ENCODE results near the gene CEP170. TPM values are rescaled to one million over a fixed set of nuclear protein-coding genes. Genes with fewer than 3 reads are reported as not detected.

CEP170 gene
- total RNA-seq, 1 donor from 2014 or later, result 125 TPM

- H3K4me3 Mint-ChIP-seq (ENCODE audit: unreplicated experiment), result peak overlapping the region; percentile 61
- no peak for DNase-seq (ENCODE audit: extremely low spot score, unreplicated experiment)
- H3K36me3 Mint-ChIP-seq (ENCODE audit: unreplicated experiment), result peaks cover 5% of the 10 kb centered on the region
- peak overlapping the region; percentile 82 for H3K27ac Mint-ChIP-seq (ENCODE audit: unreplicated experiment)
- H3K27me3 Mint-ChIP-seq (ENCODE audit: unreplicated experiment), result no peaks in the 10 kb centered on the region
- TF ChIP-seq CTCF (IDR thresholded peaks at IDR 0.05), result no peak
- peaks cover 58% of the 10 kb centered on the region for H3K4me1 Mint-ChIP-seq (ENCODE audit: unreplicated experiment)
- no peaks in the 10 kb centered on the region for H3K9me3 Mint-ChIP-seq (ENCODE audit: unreplicated experiment)
These were observed 3.5 kb downstream of the CEP170 start for GRCh38 chr1:243251539-243251938.

- H3K4me1 Mint-ChIP-seq (ENCODE audit: unreplicated experiment), result peaks cover 58% of the 10 kb centered on the region
- no peaks in the 10 kb centered on the region for H3K27me3 Mint-ChIP-seq (ENCODE audit: unreplicated experiment)
- H3K4me3 Mint-ChIP-seq (ENCODE audit: unreplicated experiment), result no peak overlapping the region
- no peak for DNase-seq (ENCODE audit: extremely low spot score, unreplicated experiment)
- TF ChIP-seq CTCF (IDR thresholded peaks at IDR 0.05), result no peak
- H3K9me3 Mint-ChIP-seq (ENCODE audit: unreplicated experiment), result no peaks in the 10 kb centered on the region
- H3K36me3 Mint-ChIP-seq (ENCODE audit: unreplicated experiment), result peaks cover 6% of the 10 kb centered on the region
- peak overlapping the region; percentile 75 for H3K27ac Mint-ChIP-seq (ENCODE audit: unreplicated experiment)
These were observed 5.0 kb downstream of the CEP170 start for GRCh38 chr1:243250102-243250501.

- TF ChIP-seq CTCF (IDR thresholded peaks at IDR 0.05), result no peak
- peaks cover 6% of the 10 kb centered on the region for H3K36me3 Mint-ChIP-seq (ENCODE audit: unreplicated experiment)
- no peak for DNase-seq (ENCODE audit: extremely low spot score, unreplicated experiment)
- peaks cover 63% of the 10 kb centered on the region for H3K4me1 Mint-ChIP-seq (ENCODE audit: unreplicated experiment)
- no peaks in the 10 kb centered on the region for H3K9me3 Mint-ChIP-seq (ENCODE audit: unreplicated experiment)
- no peak overlapping the region for H3K4me3 Mint-ChIP-seq (ENCODE audit: unreplicated experiment)
- H3K27ac Mint-ChIP-seq (ENCODE audit: unreplicated experiment), result no peak overlapping the region
- H3K27me3 Mint-ChIP-seq (ENCODE audit: unreplicated experiment), result no peaks in the 10 kb centered on the region
These were observed 5.9 kb downstream of the CEP170 start for GRCh38 chr1:243249214-243249613.

- Mint-ChIP-seq H3K9me3 (ENCODE audit: unreplicated experiment) (no peaks in the 10 kb centered on the region), H3K4me1 (ENCODE audit: unreplicated experiment) (peaks cover 61% of the 10 kb centered on the region), H3K36me3 (ENCODE audit: unreplicated experiment) (peaks cover 6% of the 10 kb centered on the region), H3K27ac (ENCODE audit: unreplicated experiment) (peak overlapping the region; percentile 9), H3K27me3 (ENCODE audit: unreplicated experiment) (no peaks in the 10 kb centered on the region), H3K4me3 (ENCODE audit: unreplicated experiment) (no peak overlapping the region)
- DNase-seq (ENCODE audit: extremely low spot score, unreplicated experiment), result no peak
- no peak for TF ChIP-seq CTCF (IDR thresholded peaks at IDR 0.05)
These were observed 7.2 kb downstream of the CEP170 start for GRCh38 chr1:243247901-243248300.

GRCh38 chr1:243246916-243247315, 8.2 kb downstream of the CEP170 start:
- peak overlapping the region; percentile 80 for H3K27ac Mint-ChIP-seq (ENCODE audit: unreplicated experiment)
- H3K9me3 Mint-ChIP-seq (ENCODE audit: unreplicated experiment), result no peaks in the 10 kb centered on the region
- DNase-seq (ENCODE audit: extremely low spot score, unreplicated experiment), result no peak
- no peak overlapping the region for H3K4me3 Mint-ChIP-seq (ENCODE audit: unreplicated experiment)
- no peak for TF ChIP-seq CTCF (IDR thresholded peaks at IDR 0.05)
- peaks cover 56% of the 10 kb centered on the region for H3K4me1 Mint-ChIP-seq (ENCODE audit: unreplicated experiment)
- no peaks in the 10 kb centered on the region for H3K27me3 Mint-ChIP-seq (ENCODE audit: unreplicated experiment)
- peaks cover 7% of the 10 kb centered on the region for H3K36me3 Mint-ChIP-seq (ENCODE audit: unreplicated experiment)
